ENCODE data around the gene SPPL2B.

Gene SPPL2B

GRCh38 chr19:2356036-2356646 is 27.7 kb downstream of the SPPL2B start:
- no peak for DNase-seq

DNA sequence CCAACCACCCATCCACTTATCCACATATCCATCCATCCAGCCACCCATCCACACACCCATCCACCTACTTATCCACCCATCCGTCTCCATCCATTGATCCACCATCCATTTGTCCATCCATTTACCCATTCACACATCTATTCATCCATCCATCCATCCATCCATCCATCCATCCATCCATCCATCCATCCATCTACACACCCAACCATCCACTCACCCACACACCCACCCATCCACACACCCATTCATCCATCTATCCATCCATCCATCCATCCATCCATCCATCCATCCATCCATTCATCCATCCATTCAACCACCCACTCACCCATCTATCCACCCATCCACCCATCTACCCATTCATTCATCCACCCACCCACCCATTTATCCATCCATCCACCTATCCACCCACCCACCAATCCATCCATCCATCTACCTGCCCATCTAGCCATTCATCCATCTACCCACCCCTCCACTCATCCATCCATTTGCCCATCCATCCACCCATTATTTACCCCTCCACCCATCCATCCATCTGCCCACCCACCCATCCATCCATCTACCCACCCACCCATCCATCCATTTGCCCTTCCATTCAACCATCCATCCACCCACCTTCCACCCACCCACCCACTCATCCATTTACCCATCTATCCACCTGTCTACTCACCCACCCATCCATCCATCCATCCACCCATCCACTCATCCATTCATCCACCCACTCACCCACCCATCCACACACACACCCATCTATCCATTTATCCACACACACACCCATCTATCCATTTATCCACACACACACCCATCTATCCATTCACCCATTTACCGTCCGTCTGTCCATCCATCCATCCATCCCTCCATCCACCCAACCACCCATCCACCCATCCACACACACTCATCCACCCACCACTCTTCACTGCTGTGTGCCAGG is 29.1 kb downstream of the SPPL2B start:
- no peak for DNase-seq

- DNase-seq: no peak
Measured at GRCh38 chr19:2358548-2359173, 30.2 kb downstream of the SPPL2B start.

DNA sequence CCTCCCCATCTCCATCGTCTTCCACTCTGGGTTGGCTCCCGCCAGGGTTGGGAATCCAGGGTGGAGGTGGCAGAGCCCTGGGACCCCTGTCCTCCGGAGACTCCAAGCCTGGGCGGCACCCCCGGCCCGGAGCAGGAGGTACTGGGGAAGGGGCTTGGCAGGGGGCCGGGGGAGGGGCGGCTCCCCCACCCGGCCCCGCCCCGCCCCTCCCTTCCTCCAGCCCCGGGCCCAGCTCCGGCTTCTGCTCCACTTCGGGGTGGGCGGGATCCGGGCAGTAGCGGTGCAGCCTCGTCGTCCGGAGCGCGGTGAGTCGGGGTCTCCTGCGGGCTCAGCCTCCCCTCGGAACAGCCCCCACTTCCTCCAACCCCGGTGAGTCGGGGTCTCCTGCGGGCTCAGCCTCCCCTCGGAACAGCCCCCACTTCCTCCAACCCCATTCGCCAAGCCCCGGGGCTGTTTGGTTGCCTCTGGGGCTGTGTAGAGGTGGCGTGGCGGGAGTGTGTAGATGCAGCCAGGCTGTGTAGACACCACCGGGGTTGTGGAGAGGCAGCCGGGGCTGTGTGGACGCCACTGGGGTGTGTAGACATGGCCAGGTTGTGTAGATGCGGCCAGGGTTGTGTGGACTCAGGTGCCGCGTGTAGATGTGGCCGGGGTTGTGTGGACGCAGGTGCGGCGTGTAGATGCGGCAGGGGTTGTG is 31.7 kb downstream of the SPPL2B start, which contains the start of gene TMPRSS9:
TSS of gene TMPRSS9 (plus strand) at position 274 of the 694 bp plus-strand sequence. CDS start 29,521 bp downstream, outside the sequence.
- DNase-seq: no peak

DNA sequence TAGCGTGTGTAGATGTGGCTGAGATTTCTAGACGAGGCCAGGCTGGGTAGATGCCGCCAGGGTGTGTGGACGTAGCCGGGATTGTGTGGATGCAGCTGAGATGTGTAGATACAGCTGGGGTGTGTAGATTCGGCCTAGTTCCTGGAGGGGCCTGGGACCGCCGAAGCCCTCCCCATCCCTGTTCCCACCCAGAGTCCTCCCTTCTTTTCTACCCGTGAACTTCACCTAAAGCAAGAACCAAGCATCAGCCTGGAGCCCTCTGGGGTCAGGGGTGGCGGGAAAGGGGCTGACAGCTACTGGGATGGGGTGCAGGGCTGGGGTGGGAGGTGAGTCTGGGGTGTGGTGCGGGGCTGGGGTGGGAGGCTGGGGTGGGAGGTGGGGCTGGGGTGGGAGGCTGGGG is 32.3 kb downstream of the SPPL2B start:
- DNase-seq: no peak

GRCh38 chr19:2361246-2362045 is 33.0 kb downstream of the SPPL2B start:
- no peak for DNase-seq

- DNase-seq: no peak
Measured at GRCh38 chr19:2362046-2362969, 33.8 kb downstream of the SPPL2B start.

GRCh38 chr19:2362970-2363300 is 34.5 kb downstream of the SPPL2B start:
- no peak for DNase-seq

DNA sequence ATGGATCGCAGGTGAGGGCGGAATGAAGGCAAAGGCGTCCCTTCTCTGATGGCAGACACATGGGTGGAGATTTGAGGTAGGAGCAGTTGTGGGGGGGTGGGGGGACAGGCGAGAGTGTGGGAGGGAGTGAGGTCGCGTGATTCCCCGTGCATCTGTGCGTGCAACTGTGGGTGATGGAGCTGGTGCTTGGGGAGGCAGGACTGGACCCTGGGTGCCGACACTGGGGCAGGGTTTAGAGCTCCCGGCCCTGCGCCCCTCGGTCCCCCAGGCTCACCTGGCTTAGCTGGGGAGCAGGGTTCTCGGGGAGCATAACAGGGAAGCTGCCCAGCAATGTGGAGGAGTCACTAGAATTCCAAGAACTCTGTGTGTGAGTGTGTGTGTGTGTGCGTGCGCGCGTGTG is 34.9 kb downstream of the SPPL2B start:
- DNase-seq: no peak

DNA sequence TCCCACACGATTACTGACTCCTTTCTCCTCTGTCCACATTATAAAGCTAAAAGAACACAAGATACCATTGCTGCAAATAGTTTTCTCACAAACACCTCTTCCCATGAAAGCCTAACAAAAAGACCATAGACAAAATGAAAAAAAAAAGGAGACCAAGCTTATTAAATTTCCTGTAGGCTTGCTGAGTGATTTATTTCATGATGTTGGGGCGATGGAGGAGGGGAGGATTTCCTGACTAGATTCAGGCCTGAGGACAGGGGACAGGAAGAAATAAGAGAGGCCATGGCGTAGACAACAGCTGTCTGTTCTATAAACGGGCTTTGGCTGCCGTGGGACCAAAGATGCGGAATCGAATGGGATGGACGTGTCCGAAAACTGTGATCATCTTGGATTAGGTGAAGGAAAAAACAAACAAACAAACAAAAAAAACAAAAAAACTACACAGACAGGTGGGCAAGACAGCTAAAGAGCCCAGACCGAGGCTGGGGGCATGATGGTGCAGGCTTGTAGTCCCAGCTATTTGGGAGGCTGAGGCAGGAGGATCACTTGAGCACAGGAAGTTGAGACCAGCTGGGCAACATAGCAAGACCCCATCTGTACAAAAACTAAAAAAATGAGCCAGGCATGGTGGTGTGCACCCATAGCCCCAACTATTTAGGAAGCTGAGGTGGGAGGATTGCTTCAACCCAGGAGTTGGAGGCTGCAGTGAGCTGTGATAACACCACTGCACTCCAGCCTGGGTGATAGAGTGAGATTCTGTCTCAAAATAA is 36.9 kb downstream of the SPPL2B start:
- no peak for DNase-seq

GRCh38 chr19:2371656-2372055 is 43.2 kb downstream of the SPPL2B start:
- DNase-seq: no peak

GRCh38 chr19:2372076-2372612 is 43.7 kb downstream of the SPPL2B start:
- no peak for DNase-seq

DNA sequence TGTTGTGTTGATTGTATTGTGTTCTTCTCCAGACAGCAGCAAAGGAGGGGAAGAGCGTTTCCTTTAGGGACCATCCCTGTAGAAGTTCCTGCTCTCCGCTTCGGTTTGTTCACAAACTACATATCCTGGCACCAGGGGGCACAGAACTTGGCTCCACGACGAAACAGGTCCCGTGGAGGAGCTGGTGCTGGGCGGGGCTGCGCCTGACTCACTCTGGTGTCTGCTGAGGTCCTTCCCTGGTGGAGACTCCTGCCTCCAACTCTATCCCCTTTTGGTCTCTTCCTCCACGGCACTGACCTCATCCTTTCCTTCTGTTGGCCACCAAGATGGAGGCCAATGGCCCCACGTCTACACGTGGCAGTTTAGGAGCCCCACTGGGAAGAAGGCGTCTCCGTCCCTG is 46.3 kb downstream of the SPPL2B start:
- no peak for DNase-seq

DNA sequence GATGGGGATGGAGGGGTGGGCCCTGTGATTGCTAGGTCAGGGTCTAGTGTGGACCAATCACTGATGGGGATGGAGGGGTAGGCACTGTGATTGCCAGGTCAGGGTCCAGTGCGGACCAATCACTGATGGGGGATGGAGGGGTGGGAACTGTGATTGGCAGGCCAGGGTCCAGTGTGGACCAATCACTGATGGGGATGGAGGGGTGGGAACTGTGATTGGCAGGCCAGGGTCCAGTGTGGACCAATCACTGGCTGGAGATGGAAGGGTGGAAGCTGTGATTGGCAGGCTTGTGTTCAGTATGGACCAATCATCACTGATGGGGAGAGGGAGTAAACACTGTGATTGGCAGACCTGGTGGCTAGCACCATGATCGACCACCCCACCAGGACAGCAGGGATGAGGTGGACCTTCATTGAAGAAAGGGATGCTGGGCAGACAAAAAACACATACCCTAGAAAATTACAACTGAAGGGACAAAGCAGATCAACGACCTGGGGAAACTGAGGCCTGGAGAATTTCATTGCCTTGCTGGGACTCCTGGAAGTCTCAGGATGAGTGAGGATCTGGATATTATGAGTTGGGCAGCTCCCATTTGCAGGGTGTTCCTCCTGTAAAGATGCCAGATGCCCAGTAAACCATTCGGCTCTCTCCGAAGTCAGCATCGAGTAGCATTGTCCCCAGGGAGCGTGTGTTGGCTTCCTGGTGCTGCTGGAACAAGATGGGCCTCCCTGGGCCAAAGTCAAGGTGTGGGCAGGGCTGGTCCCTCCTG is 47.1 kb downstream of the SPPL2B start:
- DNase-seq: no peak

- DNase-seq: no peak
Measured at GRCh38 chr19:2376784-2377519, 48.5 kb downstream of the SPPL2B start.

DNA sequence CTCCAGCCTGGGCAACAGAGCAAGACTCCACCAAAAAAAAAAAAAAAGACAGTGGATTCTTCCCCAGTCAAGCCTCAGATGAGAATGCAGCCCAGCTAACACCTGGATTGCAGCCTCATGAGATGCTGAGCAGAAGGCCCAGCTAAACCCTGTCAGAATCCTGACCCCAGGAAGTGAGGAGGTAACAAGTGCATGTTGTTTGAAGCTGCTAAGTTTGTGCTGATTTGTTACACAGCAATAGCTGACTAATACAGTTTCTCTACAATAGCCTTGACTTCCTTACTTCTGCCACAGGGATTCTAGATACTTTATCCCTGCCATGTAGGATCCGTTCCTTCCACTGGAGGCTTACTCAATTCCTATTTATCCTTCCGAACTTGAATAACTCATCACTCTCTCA is 52.1 kb downstream of the SPPL2B start:
- no peak for DNase-seq

DNA sequence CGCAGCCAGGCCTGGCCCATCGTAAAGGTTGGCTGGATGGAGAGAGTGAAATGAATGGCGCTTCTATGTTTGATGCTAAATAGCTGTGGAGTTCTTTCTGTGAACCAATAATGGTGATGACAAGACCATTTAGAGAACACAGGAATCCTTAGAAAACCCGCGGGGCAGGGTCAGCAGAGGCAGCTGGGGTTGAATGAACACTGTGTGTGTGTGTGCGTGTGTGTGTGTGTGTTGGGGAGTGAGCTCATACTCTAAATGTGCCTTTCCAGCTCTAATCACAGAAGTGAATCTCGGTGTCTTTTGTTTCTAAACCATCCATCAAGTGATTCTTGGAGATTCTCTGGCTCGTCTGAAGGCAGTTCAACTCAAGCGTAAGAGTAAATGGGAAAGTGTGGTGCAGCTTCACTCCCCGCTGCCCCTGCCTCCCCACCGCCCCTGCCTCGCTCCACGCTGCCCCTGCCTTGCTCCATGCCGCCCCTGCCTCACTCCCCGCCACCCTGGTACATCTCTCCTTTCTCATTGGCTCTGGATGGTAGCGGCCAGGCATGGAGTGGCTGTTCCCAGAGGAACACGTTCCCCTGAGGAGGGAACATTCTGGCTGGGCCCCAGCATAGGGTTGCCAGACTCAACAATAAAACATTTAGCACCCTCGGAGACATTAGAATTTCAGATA is 52.8 kb downstream of the SPPL2B start:
- no peak for DNase-seq
